DND-41 (cell line): ENCODE results near the gene SLCO6A1.

Experiments used
- ATAC-seq: fragments of 200-7000 bp; cut with Tn5 transposase; 3 replicates; pipeline ENCODE4 v1.9.1; 2021; ENCODE audit warnings: low read depth; ENCODE audit not compliant: insufficient read depth
- DNase-seq: peaks from one replicate; pipeline ENCODE4 v3.0.0-alpha.2; 2020
- H2AFZ ChIP-seq: 2 replicates; pipeline ENCODE4 v1.6.0; 2012; ENCODE audit warnings: low read depth, low read length
- H3K27ac ChIP-seq: 2 replicates; pipeline ENCODE4 v1.5.1; 2012; ENCODE audit warnings: low read length, inconsistent platforms
- H3K27me3 ChIP-seq: fragments of 200-600 bp; sonication (generic); 2 replicates; pipeline ENCODE4 v1.6.0; 2012; ENCODE audit warnings: low read length, mild to moderate bottlenecking, inconsistent platforms; ENCODE audit not compliant: insufficient read depth, poor library complexity
- H3K36me3 ChIP-seq: 2 replicates; pipeline ENCODE4 v1.5.1; 2012; ENCODE audit warnings: low read length, inconsistent platforms; ENCODE audit not compliant: insufficient read depth
- H3K4me1 ChIP-seq: 2 replicates; pipeline ENCODE4 v1.5.1; 2012; ENCODE audit warnings: mild to moderate bottlenecking, low read length; ENCODE audit not compliant: insufficient read depth
- H3K4me2 ChIP-seq: 2 replicates; pipeline ENCODE4 v1.6.0; 2012; ENCODE audit warnings: mild to moderate bottlenecking, moderate library complexity, low read length, inconsistent platforms; ENCODE audit not compliant: insufficient read depth
- H3K4me3 ChIP-seq, 2 experiments: fragments of 200-600 bp in 1 of 2; shearing (Covaris generic) in 1 of 2; 2 replicates each; pipeline ENCODE4 v1.5.1; 2012 to 2016; ENCODE audit warnings: inconsistent platforms in 2 of 2, low read length in 2 of 2, mild to moderate bottlenecking in 2 of 2, low read depth in 1 of 2, moderate library complexity in 1 of 2
- H3K79me2 ChIP-seq: 2 replicates; pipeline ENCODE4 v1.6.0; 2012; ENCODE audit warnings: low read length, inconsistent platforms; ENCODE audit not compliant: insufficient read depth
- H3K9ac ChIP-seq: 2 replicates; pipeline ENCODE4 v1.6.0; 2012; ENCODE audit warnings: low read depth, mild to moderate bottlenecking, inconsistent platforms, low read length, moderate library complexity
- H3K9me3 ChIP-seq: 2 replicates; pipeline ENCODE4 v1.5.1; 2012; ENCODE audit warnings: low read length, moderate library complexity, mild to moderate bottlenecking, inconsistent platforms; ENCODE audit not compliant: insufficient read depth, severe bottlenecking
- H4K20me1 ChIP-seq: 2 replicates; pipeline ENCODE4 v1.6.0; 2012; ENCODE audit warnings: low read length; ENCODE audit not compliant: insufficient read depth
- CTCF ChIP-seq: IDR thresholded peaks from 2 replicates; pipeline ENCODE4 v1.5.1; 2012; ENCODE audit warnings: borderline replicate concordance, low read length, moderate library complexity, mild to moderate bottlenecking; ENCODE audit not compliant: poor library complexity, severe bottlenecking; ENCODE audit errors: extremely low read depth
- EZH2 ChIP-seq: IDR thresholded peaks from 3 replicates; pipeline ENCODE4 v1.6.1; 2012; ENCODE audit warnings: borderline replicate concordance, low read depth, mild to moderate bottlenecking, moderate library complexity, low read length, inconsistent platforms; ENCODE audit not compliant: severe bottlenecking

SLCO6A1 gene

DNA sequence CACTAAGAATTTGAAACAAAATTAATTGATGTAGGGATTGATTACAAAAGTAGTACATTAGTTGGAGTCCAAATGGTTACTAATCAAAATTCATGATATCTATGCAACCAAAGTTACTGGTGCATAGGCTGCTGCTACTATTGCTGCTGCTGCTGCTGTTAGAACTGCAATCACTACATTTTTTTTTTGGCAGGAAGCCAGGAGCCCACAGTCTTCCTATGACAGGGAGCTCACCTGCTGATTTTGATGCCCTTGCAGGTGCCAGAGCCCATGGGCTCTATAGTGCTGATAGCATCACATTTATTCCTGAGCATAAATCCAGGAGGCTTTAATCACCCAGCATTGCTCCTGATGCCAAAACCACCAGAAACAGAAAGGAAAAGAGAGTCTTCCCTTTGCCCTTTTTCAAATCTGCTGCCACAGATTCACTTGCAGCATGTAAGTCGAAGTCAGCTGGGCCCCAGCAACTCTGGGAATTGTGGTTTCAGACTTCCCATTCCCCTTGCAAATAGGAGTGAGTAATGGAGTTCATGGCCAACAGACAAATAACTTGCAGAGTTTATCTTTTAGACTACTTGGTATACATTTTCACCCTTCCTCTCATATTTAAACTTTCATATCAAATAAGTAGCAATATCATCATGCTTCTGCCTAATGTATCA is 17.6 kb downstream of the SLCO6A1 start:
- H3K4me1 ChIP-seq, result no peaks in the 10 kb centered on the region
- no peak overlapping the region for H3K9ac ChIP-seq
- H3K27ac ChIP-seq, result no peak overlapping the region
- DNase-seq (no peak), ATAC-seq (no peak)
- no peaks in the 10 kb centered on the region for H4K20me1 ChIP-seq
- no peaks in the 10 kb centered on the region for H3K36me3 ChIP-seq
- H3K4me3 ChIP-seq, result no peak overlapping the region
- no peaks in the 10 kb centered on the region for H3K79me2 ChIP-seq
- no peaks in the 10 kb centered on the region for H3K27me3 ChIP-seq
- H3K4me2 ChIP-seq, result no peak overlapping the region
- no peaks in the 10 kb centered on the region for H3K9me3 ChIP-seq
- TF ChIP-seq CTCF (no peak), EZH2 (no peak)
- no peak overlapping the region for H2AFZ ChIP-seq

DNA sequence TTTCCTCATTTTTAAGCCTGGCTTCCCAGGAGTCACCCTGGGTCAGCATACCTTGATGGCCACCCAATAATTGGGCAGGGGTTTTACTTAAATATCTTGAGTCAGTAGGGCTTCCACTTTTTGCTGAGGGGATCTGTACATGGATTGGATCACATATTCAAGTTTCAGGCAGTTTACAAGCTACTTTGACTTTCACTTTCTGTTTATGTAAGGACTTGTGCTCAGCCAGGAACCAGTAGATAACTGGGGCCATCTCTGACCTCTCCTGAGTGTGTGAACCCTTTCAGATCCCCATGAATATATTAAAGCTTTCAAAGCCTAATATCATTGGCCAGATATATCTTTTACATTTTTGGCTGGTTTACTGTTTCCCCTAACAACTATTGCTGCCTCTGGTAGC is 45.1 kb downstream of the SLCO6A1 start:
- H3K9ac ChIP-seq, result no peak overlapping the region
- H3K4me1 ChIP-seq, result peaks cover 12% of the 10 kb centered on the region; the same call in 1 of the 2 replicates
- no peaks in the 10 kb centered on the region for H4K20me1 ChIP-seq
- no peak overlapping the region for H3K27ac ChIP-seq
- H3K4me3 ChIP-seq, result no peak overlapping the region
- peak; percentile 93 for ATAC-seq
- TF ChIP-seq EZH2 (no peak), CTCF (no peak)
- peak; percentile 9 for DNase-seq
- H3K4me2 ChIP-seq, result peak overlapping the region; percentile 51
- H3K36me3 ChIP-seq, result no peaks in the 10 kb centered on the region
- H3K27me3 ChIP-seq, result no peaks in the 10 kb centered on the region
- no peaks in the 10 kb centered on the region for H3K9me3 ChIP-seq
- peak overlapping the region; percentile 70 for H2AFZ ChIP-seq
- H3K79me2 ChIP-seq, result no peaks in the 10 kb centered on the region

GRCh38 chr5:102451082-102451481 is 47.7 kb downstream of the SLCO6A1 start:
- Histone ChIP-seq H3K4me3 (no peak overlapping the region), H2AFZ (no peak overlapping the region)

More at GRCh38 chr5:102451082-102451481, 47.7 kb downstream of the SLCO6A1 start:
- peaks cover 12% of the 10 kb centered on the region; the same call in 1 of the 2 replicates for H3K4me1 ChIP-seq
- DNase-seq (no peak), ATAC-seq (no peak)
- no peaks in the 10 kb centered on the region for H3K36me3 ChIP-seq
- H3K27me3 ChIP-seq, result no peaks in the 10 kb centered on the region
- no peak overlapping the region for H3K4me2 ChIP-seq
- no peaks in the 10 kb centered on the region for H4K20me1 ChIP-seq
- H3K9ac ChIP-seq, result no peak overlapping the region
- H3K27ac ChIP-seq, result no peak overlapping the region
- no peaks in the 10 kb centered on the region for H3K79me2 ChIP-seq
- no peaks in the 10 kb centered on the region for H3K9me3 ChIP-seq
- TF ChIP-seq CTCF (no peak), EZH2 (no peak)
